ENCODE measurements around the gene TCOF1.

Gene TCOF1

GRCh38 chr5:150350524-150351344, 6.8 kb upstream of the TCOF1 start:
- no peak for DNase-seq

DNA sequence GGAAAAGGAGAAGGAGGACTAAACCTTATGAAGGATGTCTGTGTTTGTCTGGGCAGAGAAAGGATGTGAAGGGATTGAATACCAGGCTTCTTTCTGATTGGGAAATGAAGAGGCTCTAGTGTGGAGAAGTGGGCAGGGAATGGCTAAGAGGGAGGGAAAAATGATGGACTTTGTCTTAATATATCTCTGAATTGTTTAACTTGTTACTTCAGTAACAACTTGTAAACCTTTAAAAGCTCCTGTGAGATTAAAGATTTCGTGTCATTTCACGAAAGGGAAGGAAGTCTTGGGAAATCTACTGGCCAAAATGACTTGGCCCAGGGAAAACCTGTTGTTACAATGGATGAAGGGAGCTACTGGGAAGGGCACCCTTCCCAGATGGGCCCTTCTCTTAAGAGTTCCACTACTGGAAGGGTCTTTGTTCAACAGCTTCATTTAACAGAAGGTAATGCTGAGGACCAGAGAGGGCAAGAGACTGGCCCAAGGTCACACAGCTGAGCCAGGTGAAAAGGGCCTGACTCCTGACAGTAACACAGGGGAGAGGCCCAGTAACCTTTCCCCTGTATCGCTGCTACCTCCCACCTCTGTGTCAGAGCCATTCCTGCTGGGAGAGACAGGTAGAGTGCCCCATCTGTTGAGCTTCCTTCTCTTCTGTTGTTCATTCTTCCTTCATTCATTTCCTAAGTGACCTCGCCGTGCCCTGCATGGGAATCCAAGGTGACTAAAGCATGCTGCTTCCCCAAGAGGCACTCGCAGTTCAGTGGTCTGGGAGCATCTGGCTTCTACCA, 5.1 kb upstream of the TCOF1 start:
- DNase-seq = no peak

GRCh38 chr5:150353032-150353675, 4.3 kb upstream of the TCOF1 start:
- DNase-seq = no peak

DNA sequence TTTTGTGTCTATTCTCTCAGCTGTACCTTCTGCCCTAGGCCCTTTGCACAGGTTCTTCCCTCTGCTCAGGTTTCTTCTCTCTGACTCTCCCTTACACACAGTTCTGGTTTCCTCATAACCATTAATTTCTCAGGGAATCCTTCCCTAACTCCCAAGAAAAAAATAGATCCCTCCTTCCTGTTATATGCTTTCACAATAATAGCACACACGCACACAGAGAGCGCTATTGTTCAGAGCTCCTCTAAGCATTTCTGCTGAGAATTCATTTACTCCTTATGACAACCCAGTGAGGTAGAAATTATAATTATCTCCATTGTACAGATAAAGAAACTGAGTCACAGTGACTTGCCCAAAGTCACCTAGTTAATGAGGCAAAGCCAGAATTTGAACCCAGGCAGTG, 1.7 kb upstream of the TCOF1 start:
- DNase-seq = no peak

GRCh38 chr5:150356575-150357294, 762 bp upstream of the TCOF1 start:
- DNase-seq = no peak

DNA sequence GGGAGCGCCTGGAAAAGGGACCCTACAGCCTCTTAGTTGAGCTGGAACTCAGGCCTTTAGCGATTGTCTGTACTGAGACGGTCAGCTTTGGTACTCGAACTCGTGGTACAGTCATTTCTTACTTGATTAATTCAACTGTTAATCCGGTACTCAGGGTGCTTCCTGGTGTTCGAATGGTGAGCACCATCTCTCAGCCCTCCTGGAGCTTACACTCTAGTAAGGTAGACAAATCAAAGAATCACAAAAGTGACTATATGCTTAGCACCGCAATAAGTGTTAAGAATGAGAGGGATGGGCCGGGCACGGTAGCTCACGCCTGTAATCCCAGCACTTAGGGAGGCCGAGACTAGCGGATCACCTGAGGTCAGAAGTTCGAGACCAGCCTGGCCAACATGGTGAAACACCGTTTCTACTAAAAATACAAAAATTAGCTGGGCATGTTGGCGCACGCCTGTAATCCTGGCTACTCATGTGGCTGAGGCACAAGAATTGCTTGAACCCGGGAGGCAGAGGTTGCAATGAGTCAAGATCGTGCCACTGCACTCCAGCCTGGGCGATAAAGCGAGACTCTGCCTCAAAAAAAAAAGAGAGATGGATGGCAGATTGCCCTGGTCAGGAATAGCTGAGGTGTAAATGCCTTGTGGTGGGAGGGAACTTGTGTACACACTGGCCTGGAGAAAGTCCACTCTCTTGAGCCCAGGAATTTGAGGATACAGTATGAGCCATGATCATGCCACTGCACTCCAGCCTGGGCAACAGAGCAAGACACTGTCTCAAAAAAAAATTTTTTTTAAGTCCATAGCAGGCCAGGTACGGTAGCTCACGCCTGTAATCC, 981 bp downstream of the TCOF1 start:
- DNase-seq = no peak

DNA sequence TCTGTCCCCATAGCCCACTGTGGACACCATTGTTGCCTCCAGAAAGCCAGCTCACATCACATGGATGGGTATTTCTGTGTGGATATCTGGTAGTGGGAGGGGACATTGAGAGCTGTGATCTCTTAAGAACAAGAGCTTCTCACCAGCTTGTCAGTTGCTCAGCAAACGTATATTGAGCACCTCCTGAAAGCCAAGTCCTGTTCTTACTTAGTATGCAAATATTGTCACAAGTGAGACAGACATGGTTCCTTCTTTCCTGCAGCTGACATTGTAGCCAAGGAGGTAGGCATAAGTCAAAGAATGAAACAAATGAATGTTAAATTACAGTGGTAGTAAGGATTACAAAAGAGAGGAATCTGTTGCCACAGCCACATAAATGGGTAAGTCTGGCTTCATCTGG, 3.8 kb downstream of the TCOF1 start:
- DNase-seq = no peak

GRCh38 chr5:150363185-150363584, 5.7 kb downstream of the TCOF1 start:
- DNase-seq = no peak

- no peak for DNase-seq
Observed at GRCh38 chr5:150364004-150364403, 6.5 kb downstream of the TCOF1 start.

GRCh38 chr5:150368526-150368925, 11.0 kb downstream of the TCOF1 start:
- no peak for DNase-seq

- no peak for DNase-seq
Observed at GRCh38 chr5:150372639-150373038, 15.1 kb downstream of the TCOF1 start.

DNA sequence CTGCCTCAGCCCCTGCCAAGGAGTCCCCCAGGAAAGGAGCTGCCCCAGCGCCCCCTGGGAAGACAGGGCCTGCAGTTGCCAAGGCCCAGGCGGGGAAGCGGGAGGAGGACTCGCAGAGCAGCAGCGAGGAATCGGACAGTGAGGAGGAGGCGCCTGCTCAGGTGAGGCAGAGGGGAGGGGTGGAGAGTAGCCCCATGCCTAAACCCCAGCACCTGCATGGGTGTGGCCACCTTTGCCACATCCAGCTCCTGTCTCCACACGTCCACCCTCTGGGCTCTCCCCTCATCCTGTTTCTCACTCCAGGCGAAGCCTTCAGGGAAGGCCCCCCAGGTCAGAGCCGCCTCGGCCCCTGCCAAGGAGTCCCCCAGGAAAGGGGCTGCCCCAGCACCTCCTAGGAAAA, 17.2 kb downstream of the TCOF1 start:
- DNase-seq = no peak

- DNase-seq = no peak
Observed at GRCh38 chr5:150376799-150377771, 19.6 kb downstream of the TCOF1 start.

DNA sequence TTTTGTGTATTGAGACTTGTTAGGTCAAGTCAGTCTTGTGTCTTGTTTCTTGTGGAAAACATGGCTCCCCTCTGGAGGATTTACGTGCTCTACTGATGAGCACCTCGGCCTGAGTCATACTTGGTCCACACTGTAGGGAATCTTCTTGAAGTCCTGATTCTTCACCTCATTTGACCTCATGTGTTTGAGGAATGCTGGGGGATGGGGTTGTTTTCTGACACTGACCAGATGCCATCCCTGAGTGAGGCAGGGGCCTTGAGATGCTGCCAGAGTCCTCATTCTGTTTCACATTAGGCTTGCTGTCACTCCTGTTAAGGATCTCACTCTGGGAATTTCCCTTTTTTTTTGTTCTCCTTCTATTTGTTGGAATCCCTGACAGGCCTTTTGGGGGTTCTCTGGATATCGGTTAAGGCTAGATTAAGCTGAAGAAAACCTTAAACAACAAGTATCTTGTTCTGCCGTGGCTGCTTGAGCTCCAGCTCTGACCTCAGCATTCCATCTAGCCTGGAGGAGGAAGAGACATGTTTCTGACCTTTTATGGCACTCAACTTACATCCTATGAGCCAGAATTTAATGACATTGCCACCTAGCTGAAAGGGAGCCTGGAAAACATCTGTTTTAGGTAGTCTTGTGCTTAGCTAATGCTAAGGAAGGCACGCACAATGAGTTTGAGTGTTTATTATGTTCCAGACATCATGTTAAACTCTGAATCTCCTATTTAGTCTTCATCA, 20.6 kb downstream of the TCOF1 start:
- no peak for DNase-seq

DNA sequence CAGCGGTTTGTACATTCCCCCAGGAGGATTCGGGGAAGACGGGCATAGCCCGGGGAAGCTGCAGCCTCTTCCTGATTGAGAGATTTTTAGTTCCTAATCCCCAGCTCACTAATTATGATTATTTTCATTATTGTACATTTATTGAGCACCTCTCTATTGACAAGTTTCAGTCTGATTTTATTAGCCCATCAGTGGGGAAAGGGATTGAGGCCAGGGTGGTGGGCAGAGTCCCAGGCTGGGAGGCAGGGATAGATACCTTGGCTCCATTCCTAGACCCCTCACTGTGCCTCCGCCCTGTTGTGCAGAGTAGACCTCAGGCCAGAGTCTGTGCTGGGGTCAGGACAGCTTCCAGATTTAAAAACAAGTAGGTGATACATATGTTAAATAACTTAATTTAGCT, 27.2 kb downstream of the TCOF1 start:
- DNase-seq = no peak

DNA sequence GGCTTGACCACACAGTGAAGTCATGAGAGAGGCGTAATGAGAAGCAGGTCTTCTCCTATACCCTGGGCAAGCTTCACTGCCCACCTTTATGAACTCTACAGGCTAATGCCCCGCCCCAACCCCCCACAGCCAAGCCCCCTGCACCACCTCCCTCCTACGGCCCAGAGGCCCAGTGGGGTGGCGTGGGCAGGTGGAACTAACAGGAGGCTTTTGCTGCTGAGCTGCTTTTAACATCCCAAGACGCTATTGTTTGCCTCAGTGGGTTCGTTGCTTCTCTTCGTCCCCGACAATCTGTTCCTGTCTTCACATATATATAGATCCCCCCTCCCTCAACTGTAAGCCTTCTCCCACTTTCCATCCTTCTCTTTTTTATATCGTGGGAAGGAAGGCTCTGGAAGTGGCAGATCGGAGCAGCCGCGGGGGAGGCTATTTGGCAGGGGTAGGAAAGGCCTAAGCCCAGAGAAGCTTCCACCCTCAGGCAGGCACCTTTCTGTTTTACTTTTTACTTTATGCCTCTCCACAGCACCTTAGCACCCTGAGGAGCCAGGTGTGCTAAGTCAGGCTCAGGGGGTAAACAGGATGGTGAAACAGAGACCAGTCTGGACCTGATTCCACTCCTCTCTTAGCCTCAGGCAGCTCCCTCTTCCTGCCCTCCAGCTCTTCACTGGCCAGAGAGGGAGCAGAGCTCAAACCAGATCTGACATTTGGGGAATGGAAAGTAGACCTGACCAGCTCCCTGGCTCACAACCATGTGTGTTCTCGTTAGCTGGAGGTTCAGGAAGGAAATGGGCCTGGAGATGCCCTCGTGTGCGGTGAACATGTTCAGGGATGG, 28.7 kb downstream of the TCOF1 start:
- DNase-seq = no peak

DNA sequence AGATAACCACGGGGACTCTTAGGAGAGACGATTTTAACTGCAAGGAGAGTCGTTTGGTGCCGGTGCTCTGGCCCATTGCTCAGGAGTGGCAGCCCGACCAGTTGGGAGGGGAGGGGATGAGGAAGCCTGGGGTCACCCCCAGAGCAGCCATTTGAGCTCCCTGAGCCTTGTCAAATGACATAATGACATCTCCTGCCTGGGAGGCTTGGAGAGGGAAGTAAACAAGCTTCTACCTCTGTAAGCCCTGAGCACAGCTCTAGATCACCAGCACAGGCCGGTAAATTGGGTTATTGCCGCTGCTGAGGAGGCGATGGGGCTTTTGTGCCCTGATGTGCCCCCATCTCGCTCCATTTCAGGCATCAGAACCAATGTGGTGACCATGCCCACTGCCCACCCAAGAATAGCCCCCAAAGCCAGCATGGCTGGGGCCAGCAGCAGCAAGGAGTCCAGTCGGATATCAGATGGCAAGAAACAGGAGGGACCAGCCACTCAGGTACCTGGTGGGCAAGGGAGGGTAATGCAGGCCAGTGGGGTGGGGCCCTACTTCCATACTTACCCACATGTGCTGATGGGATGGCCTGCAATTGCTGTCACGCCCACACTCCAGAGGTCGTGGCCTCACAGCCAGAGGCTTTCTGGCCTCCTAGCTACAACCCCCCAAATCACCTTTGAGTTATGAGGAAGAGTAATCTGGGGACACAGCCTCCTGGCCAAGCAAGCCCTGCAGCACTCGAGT, 32.2 kb downstream of the TCOF1 start:
- no peak for DNase-seq

DNA sequence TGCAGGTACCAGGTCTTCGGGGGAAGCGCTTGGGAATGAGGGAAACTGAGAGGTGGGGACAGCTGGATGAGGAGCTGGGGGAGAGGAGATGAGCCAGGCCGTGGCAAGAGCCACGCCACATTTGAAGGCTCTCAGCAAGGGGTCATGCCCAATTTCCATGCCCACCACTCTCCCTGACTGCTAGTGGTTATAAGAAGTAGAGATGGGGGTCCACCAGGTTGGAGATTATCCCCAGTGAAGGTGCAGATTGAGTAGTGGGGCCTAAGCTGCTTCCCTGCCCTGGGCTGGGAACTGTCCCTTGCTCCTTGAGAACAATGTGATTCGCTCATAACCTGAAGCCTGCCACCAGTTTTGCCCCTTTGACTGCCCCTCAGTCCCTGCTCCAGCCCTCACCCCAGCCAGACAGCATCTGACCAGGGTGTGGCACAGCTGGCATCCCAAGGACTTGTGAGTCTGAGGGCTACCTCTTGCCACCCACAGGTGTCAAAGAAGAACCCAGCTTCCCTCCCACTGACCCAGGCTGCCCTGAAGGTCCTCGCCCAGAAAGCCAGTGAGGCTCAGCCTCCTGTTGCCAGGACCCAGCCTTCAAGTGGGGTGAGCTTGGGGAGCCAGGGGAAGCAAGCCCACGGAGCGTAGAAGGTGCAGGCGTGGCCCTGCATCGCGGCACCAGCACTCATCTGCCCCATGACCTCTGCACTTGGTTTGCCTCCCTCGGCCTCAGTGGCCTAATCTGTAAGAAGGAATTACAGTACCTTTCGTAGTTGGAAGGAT, 33.8 kb downstream of the TCOF1 start:
- DNase-seq = no peak
